Progenitor cell of endocrine pancreas (in vitro differentiated cells): Measurements from ENCODE around the gene BUB1B. TPM values are rescaled to one million over a fixed set of nuclear protein-coding genes. Genes with fewer than 3 reads are reported as not detected.

ENCODE experiments used
- DNase-seq: peaks from one replicate; pipeline ENCODE4 v3.0.0; 2021; ENCODE audit warnings: low spot score; ENCODE audit not compliant: unreplicated experiment
- H3K27ac Mint-ChIP-seq: 2 replicates; pipeline ENCODE4 v1.8.0; 2021; ENCODE audit warnings: mild to moderate bottlenecking, moderate library complexity, mixed read lengths
- H3K27me3 Mint-ChIP-seq: 2 replicates; pipeline ENCODE4 v1.8.0; 2021; ENCODE audit warnings: mixed read lengths
- H3K36me3 Mint-ChIP-seq: 2 replicates; pipeline ENCODE4 v1.8.0; 2022; ENCODE audit warnings: mixed read lengths; ENCODE audit not compliant: insufficient read depth
- H3K4me1 Mint-ChIP-seq: 2 replicates; pipeline ENCODE4 v1.8.0; 2021; ENCODE audit warnings: low read depth, mixed read lengths
- H3K4me3 Mint-ChIP-seq: 2 replicates; pipeline ENCODE4 v1.8.0; 2021; ENCODE audit warnings: low read depth, mild to moderate bottlenecking, moderate library complexity, mixed read lengths
- H3K9me3 Mint-ChIP-seq: 2 replicates; pipeline ENCODE4 v1.8.0; 2021; ENCODE audit warnings: low read depth, mixed read lengths
- total RNA-seq: library from RNA; stranded (reverse); gene quantifications from 2 replicates; pipeline ENCODE4 v1.2.1, GENCODE V29; 2021
- TF ChIP-seq, protein P1 (sequence below): fragments of 200-600 bp; sonication (generic); IDR thresholded peaks from one replicate; pipeline ENCODE4 v1.5.0; 2021; ENCODE audit warnings: antibody characterized with exemption, mild to moderate bottlenecking; ENCODE audit not compliant: unreplicated experiment

Gene BUB1B
- total RNA-seq, 1 donor from 2014 or later, result 42.6 TPM

GRCh38 chr15:40155270-40155910 lies 5.5 kb upstream of the BUB1B start:
- Mint-ChIP-seq H3K9me3 (no peaks in the 10 kb centered on the region), H3K27me3 (no peaks in the 10 kb centered on the region), H3K4me3 (no peak overlapping the region), H3K27ac (peak overlapping the region; percentile 90), H3K4me1 (peaks cover 26% of the 10 kb centered on the region), H3K36me3 (no peaks in the 10 kb centered on the region)
- TF ChIP-seq, protein P1, sequence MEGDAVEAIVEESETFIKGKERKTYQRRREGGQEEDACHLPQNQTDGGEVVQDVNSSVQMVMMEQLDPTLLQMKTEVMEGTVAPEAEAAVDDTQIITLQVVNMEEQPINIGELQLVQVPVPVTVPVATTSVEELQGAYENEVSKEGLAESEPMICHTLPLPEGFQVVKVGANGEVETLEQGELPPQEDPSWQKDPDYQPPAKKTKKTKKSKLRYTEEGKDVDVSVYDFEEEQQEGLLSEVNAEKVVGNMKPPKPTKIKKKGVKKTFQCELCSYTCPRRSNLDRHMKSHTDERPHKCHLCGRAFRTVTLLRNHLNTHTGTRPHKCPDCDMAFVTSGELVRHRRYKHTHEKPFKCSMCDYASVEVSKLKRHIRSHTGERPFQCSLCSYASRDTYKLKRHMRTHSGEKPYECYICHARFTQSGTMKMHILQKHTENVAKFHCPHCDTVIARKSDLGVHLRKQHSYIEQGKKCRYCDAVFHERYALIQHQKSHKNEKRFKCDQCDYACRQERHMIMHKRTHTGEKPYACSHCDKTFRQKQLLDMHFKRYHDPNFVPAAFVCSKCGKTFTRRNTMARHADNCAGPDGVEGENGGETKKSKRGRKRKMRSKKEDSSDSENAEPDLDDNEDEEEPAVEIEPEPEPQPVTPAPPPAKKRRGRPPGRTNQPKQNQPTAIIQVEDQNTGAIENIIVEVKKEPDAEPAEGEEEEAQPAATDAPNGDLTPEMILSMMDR, result no peak
- no peak for DNase-seq

DNA sequence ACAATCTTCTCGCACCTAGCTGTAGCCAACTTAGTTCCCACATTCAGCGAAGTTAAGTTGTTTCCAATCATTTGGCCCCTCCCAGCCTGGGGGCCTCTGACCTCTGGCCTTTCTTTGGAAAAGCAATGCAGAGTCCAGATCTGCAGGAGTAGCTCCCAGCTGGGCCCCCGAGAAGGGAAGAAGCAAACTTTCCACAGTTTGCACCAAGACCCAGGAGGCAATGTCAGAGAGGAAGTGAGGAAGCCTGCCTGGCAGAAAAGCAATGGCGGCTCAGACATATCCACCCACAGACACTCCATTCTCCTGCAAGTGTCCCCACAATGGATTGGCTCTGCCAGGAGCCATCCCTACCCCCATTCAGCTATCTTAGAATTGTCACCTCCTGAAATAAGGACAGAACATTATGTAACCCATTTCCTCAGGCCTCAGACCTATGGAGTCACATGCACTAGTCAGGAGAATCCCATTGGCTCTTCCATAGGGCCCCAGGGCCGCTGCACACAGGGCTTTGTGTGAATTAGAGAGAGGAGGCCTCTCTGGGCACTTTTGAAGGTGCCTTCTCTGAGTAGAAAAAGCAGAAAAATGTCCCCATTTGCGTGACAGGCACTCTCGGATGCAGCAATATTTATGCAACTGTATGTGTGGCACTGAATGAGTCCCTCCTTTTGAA lies 3.0 kb upstream of the BUB1B start:
- DNase-seq, result no peak
- TF ChIP-seq, protein P1, result no peak
- H3K27ac Mint-ChIP-seq, result no peak overlapping the region
- no peaks in the 10 kb centered on the region for H3K9me3 Mint-ChIP-seq
- H3K4me3 Mint-ChIP-seq, result no peak overlapping the region
- no peaks in the 10 kb centered on the region for H3K36me3 Mint-ChIP-seq
- no peaks in the 10 kb centered on the region for H3K27me3 Mint-ChIP-seq
- peaks cover 26% of the 10 kb centered on the region for H3K4me1 Mint-ChIP-seq

DNA sequence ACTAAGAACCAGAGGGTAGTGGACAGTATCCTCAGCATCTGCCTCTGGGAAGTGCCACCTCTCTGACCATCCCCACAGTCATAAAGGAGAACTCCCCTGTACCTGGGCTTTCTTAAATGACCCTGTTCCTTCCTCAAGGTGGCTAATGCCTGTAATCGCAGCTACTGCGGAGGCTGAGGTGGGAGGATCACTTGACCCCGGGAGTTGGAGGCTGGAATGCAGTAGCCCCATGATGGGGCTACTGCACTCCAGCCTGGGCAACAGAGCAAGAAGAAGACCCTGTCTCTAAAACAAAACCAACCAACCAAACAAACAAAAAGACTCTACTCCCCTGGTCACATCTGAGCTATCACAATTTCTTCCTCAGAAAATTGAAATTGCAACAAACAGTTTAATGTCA lies 848 bp upstream of the BUB1B start:
- no peaks in the 10 kb centered on the region for H3K9me3 Mint-ChIP-seq
- TF ChIP-seq, protein P1, result no peak
- no peaks in the 10 kb centered on the region for H3K27me3 Mint-ChIP-seq

DNA sequence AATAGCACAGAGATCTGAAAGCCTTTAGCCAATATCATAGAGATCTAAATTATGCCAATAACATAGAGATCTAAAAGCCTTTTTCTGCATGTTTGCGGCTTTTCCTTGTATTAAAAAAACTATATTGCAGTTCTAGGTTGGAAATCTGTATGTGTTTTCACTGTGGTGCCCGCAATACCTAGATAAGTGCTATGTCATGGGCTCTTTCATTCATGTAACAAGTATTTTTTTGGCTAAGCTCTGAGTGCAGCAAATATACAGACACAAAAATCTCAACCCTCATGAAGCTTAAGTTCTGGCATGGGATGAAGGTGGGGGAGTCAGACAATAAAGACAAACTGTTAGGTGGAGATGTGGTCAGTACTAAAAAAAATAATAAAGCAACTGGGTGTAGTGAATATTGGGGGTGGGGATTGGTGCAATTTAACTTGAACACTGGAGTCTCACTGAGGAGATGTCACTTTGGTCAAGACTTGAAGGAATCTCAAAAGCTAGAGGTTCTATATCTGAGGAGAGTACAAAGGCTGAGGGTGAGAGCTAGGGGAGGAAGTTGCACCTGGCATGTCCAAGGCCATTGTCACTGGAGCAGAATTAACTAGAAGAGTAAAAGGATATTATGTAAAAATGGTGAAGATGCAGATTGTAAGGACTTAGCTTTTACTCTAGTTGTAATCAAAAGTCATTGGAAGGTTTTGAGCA lies 973 bp downstream of the BUB1B start:
- no peak overlapping the region for H3K4me3 Mint-ChIP-seq
- H3K4me1 Mint-ChIP-seq, result peaks cover 6% of the 10 kb centered on the region
- DNase-seq, result no peak
- H3K27me3 Mint-ChIP-seq, result no peaks in the 10 kb centered on the region
- no peak overlapping the region for H3K27ac Mint-ChIP-seq
- peaks cover 5% of the 10 kb centered on the region for H3K36me3 Mint-ChIP-seq
- no peaks in the 10 kb centered on the region for H3K9me3 Mint-ChIP-seq
- TF ChIP-seq, protein P1, result no peak

More for the DNA sequence above, 848 bp upstream of the BUB1B start:
- Mint-ChIP-seq H3K4me1 (peaks cover 18% of the 10 kb centered on the region), H3K36me3 (peaks cover 1% of the 10 kb centered on the region), H3K4me3 (no peak overlapping the region), H3K27ac (no peak overlapping the region)
- DNase-seq, result no peak

DNA sequence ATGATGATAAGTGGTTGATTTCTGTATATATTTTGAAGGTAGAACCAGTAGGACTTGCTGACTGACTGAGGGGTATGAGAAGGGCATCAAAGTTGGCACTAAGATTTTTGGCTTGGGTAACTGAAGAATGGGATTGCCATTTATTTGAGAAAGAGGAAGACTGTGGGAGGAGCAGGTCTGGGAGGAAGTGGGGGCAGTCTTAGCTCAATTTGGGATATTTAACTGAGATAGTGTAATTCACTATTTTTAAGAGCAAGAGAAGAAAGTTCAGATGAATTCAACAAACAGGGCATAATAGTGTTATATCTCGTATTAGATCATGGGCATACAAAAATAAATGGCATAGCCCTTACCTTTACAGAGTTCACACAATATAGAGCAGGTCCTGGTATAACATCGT lies 1.7 kb downstream of the BUB1B start:
- Mint-ChIP-seq H3K4me3 (no peak overlapping the region), H3K36me3 (peaks cover 6% of the 10 kb centered on the region), H3K4me1 (peaks cover 6% of the 10 kb centered on the region), H3K27ac (no peak overlapping the region), H3K9me3 (no peaks in the 10 kb centered on the region), H3K27me3 (no peaks in the 10 kb centered on the region)
- TF ChIP-seq, protein P1, result no peak
- DNase-seq, result no peak
